WERI-Rb-1 (cell line): ENCODE data around the gene KMT5C.
A peak's percentile ranks its signal among the peaks of the same experiment; 100 is the strongest.
"Not testable (repeated sequence)": the region's sequence is repeated elsewhere in the genome, so short reads cannot be mapped to it uniquely, and the experiment has no call there.

ENCODE experiments used
- DNase-seq: peaks from one replicate; pipeline ENCODE4 v3.0.0-alpha.2; 2020
- H3K27ac ChIP-seq: fragments of 250-450 bp; sonication (Bioruptor Pico); 2 replicates; pipeline ENCODE4 v1.5.1; 2020; ENCODE audit warnings: mild to moderate bottlenecking, moderate library complexity
- H3K27me3 ChIP-seq: fragments of 250-450 bp; sonication (Bioruptor Pico); 2 replicates; pipeline ENCODE4 v1.5.1; 2021; ENCODE audit warnings: mild to moderate bottlenecking, low read depth, moderate library complexity; ENCODE audit not compliant: insufficient read depth, severe bottlenecking
- H3K36me3 ChIP-seq: fragments of 250-450 bp; sonication (Bioruptor Pico); 2 replicates; pipeline ENCODE4 v1.5.1; 2020; ENCODE audit warnings: mild to moderate bottlenecking, moderate library complexity
- H3K4me3 ChIP-seq: 2 replicates; pipeline ENCODE4 v1.5.1; 2011; ENCODE audit warnings: low read depth, mild to moderate bottlenecking, control low read depth, low read length
- H3K9me3 ChIP-seq: fragments of 250-450 bp; sonication (Bioruptor Pico); 2 replicates; pipeline ENCODE4 v1.5.1; 2021; ENCODE audit warnings: mild to moderate bottlenecking, moderate library complexity; ENCODE audit not compliant: severe bottlenecking
- CTCF ChIP-seq: IDR thresholded peaks from 2 replicates; pipeline ENCODE4 v1.5.1; 2011; ENCODE audit warnings: low read depth, mild to moderate bottlenecking, control low read depth, inconsistent platforms, low read length

Gene KMT5C

GRCh38 chr19:55325172-55325571 is 14.5 kb upstream of the KMT5C start, which contains the start of gene TMEM150B:
TSS of gene TMEM150B (minus strand) at chr19:55325341. CDS start at chr19:55321036, 4,305 bp downstream.
- DNase-seq = no peak
- Histone ChIP-seq H3K36me3 (no peaks in the 10 kb centered on the region), H3K9me3 (no peaks in the 10 kb centered on the region), H3K4me3 (no peak within 1 kb of the TSS), H3K27ac (no peak within 1 kb of the TSS), H3K27me3 (no peaks in the 10 kb centered on the region)
- no peak for TF ChIP-seq CTCF

GRCh38 chr19:55328774-55329318 is 10.8 kb upstream of the KMT5C start:
- H3K27me3 ChIP-seq, H3K36me3 ChIP-seq, H3K27ac ChIP-seq, DNase-seq, H3K9me3 ChIP-seq, H3K4me3 ChIP-seq: not testable (repeated sequence)

GRCh38 chr19:55329791-55330190 is 9.9 kb upstream of the KMT5C start:
- not testable (repeated sequence) for H3K27ac ChIP-seq, DNase-seq, H3K4me3 ChIP-seq, H3K36me3 ChIP-seq, H3K9me3 ChIP-seq, H3K27me3 ChIP-seq

GRCh38 chr19:55333870-55334269 is 5.8 kb upstream of the KMT5C start:
- DNase-seq = no peak
- Histone ChIP-seq H3K27me3 (no peaks in the 10 kb centered on the region), H3K27ac (no peak overlapping the region), H3K4me3 (no peak overlapping the region), H3K36me3 (no peaks in the 10 kb centered on the region), H3K9me3 (no peaks in the 10 kb centered on the region)
- TF ChIP-seq CTCF = no peak

GRCh38 chr19:55336101-55336500 is 3.6 kb upstream of the KMT5C start:
- no peak for DNase-seq
- TF ChIP-seq CTCF = no peak
- Histone ChIP-seq H3K27me3 (no peaks in the 10 kb centered on the region), H3K4me3 (no peak overlapping the region), H3K9me3 (no peaks in the 10 kb centered on the region), H3K36me3 (no peaks in the 10 kb centered on the region), H3K27ac (no peak overlapping the region)

GRCh38 chr19:55339889-55340783 is 460 bp downstream of the KMT5C start:
- peak; percentile 37 for DNase-seq
- H3K4me3 ChIP-seq = peak overlapping the region; percentile 93
- peaks cover 33% of the 10 kb centered on the region for H3K36me3 ChIP-seq
- no peak for TF ChIP-seq CTCF
- peak overlapping the region; percentile 89 for H3K27ac ChIP-seq
- no peaks in the 10 kb centered on the region for H3K27me3 ChIP-seq
- H3K9me3 ChIP-seq = no peaks in the 10 kb centered on the region

- Histone ChIP-seq H3K27me3 (no peaks in the 10 kb centered on the region), H3K27ac (peak overlapping the region; percentile 89), H3K36me3 (peaks cover 35% of the 10 kb centered on the region), H3K9me3 (no peaks in the 10 kb centered on the region), H3K4me3 (peak overlapping the region; percentile 93)
- DNase-seq = peak; percentile 60
- TF ChIP-seq CTCF = no peak
These were observed 1.1 kb downstream of the KMT5C start for GRCh38 chr19:55340784-55341147.
